Uterus (tissue), 2 donors: ENCODE measurements around the gene SFXN3.

Experiments
- POLR2A ChIP-seq, 2 donors: fragments of 450-650 bp; IDR thresholded peaks; one replicate each; pipeline ENCODE4 v1.6.1; 2016; ENCODE audit warnings: antibody characterized with exemption in 2 of 2, mild to moderate bottlenecking in 1 of 2, moderate library complexity in 1 of 2
- TF ChIP-seq, protein P1 (sequence below), 4 experiments: fragments of 200-600 bp in 2 of 4; fragments of 450-650 bp in 2 of 4; sonication (generic) in 2 of 4; IDR thresholded peaks; one replicate each; pipeline ENCODE4 v1.5.1; 2016 to 2019; ENCODE audit warnings: antibody characterized with exemption in 4 of 4, mild to moderate bottlenecking in 2 of 4, moderate library complexity in 1 of 4

DNA sequence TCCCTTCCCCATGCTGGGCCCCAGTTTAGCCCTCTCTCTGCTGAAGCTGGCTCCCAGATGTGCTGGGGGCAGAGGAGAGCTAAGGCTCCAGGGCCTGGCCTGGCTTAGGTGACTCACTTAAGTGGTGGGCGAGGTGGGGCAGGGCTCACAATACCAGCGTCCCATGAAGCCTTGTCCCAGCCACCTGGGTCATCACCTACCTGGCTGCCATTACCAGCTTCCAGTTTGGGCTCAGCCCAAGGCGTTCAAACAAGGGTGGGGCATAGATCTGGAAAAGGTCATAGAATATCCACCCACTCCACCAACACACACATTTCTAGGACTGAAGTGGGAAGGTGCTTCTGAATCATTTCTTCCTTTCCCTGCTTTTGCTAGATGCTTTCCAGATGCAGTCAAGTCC lies 39.1 kb downstream of the SFXN3 start:
- TF ChIP-seq, protein P1, sequence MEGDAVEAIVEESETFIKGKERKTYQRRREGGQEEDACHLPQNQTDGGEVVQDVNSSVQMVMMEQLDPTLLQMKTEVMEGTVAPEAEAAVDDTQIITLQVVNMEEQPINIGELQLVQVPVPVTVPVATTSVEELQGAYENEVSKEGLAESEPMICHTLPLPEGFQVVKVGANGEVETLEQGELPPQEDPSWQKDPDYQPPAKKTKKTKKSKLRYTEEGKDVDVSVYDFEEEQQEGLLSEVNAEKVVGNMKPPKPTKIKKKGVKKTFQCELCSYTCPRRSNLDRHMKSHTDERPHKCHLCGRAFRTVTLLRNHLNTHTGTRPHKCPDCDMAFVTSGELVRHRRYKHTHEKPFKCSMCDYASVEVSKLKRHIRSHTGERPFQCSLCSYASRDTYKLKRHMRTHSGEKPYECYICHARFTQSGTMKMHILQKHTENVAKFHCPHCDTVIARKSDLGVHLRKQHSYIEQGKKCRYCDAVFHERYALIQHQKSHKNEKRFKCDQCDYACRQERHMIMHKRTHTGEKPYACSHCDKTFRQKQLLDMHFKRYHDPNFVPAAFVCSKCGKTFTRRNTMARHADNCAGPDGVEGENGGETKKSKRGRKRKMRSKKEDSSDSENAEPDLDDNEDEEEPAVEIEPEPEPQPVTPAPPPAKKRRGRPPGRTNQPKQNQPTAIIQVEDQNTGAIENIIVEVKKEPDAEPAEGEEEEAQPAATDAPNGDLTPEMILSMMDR (IDR thresholded peaks at IDR 0.05): no peak
- TF ChIP-seq POLR2A (IDR thresholded peaks at IDR 0.05): no peak
